A549 (cell line): Measurements from ENCODE around the gene MIEF1. TPM values are rescaled to one million over a fixed set of nuclear protein-coding genes. Genes with fewer than 3 reads are reported as not detected.

Source experiments
- ATAC-seq, 2 experiments: fragments of 200-7000 bp in 1 of 2; fragments of >200 bp in 1 of 2; cut with Nextera tagmentation in 1 of 2; cut with Tn5 transposase in 1 of 2; 3 replicates each; pipeline versions ENCODE4 v1.8.0 to v1.9.1; 2018 to 2020; ENCODE audit warnings: mild to moderate bottlenecking in 1 of 2, moderate library complexity in 1 of 2
- CTCF ChIA-PET: fragments of 300-600 bp; sonication (Branson Sonifier 250); formaldehyde crosslinking; extraction: SDS; loops from one replicate; lab custom pipeline; 2021; ENCODE audit warnings: antibody characterized with exemption, inconsistent platforms; lab: Yijun Ruan, JAX
- POLR2A ChIA-PET: fragments of 350-600 bp; formaldehyde crosslinking; extraction: SDS; loops from one replicate; lab custom pipeline; 2021; ENCODE audit warnings: antibody characterized with exemption, inconsistent platforms; lab: Yijun Ruan, JAX
- DNase-seq, 2 experiments: peaks; one replicate each; pipeline versions ENCODE4 v3.0.0 to v3.0.0-alpha.2; 2011 to 2016; ENCODE audit warnings: low read depth in 1 of 2, low spot score in 1 of 2
- FAIRE-seq: peaks from 2 replicates; lab custom pipeline; 2011; peaks lifted over from hg19 to GRCh38; lab: Jason Lieb, UNC
- H3K27ac ChIP-seq, 2 experiments: fragments of >200 bp; sonication (Bioruptor Twin); formaldehyde crosslinking; 3 replicates each; pipeline ENCODE4 v1.5.1; 2016 to 2017
- H3K4me1 ChIP-seq: fragments of >200 bp; sonication (Bioruptor Twin); formaldehyde crosslinking; 3 replicates; pipeline ENCODE4 v1.6.1; 2016
- H3K4me2 ChIP-seq: fragments of >200 bp; sonication (Bioruptor Twin); formaldehyde crosslinking; 3 replicates; pipeline ENCODE4 v1.6.1; 2016
- H3K4me3 ChIP-seq: fragments of >200 bp; sonication (Bioruptor Twin); formaldehyde crosslinking; 3 replicates; pipeline ENCODE4 v1.5.1; 2016
- H3K9me3 ChIP-seq: fragments of >200 bp; sonication (Bioruptor Twin); formaldehyde crosslinking; 3 replicates; pipeline ENCODE4 v1.6.1; 2016
- BCL3 ChIP-seq: fragments of >200 bp; sonication (Bioruptor Twin); formaldehyde crosslinking; IDR thresholded peaks from 3 replicates; pipeline ENCODE4 v1.6.1; 2016
- CTCF ChIP-seq: fragments of >200 bp; sonication (Bioruptor Twin); formaldehyde crosslinking; IDR thresholded peaks from 3 replicates; pipeline ENCODE4 v1.5.1; 2016
- E2F6 ChIP-seq: IDR thresholded peaks from 2 replicates; pipeline ENCODE4 v1.6.1; 2012; ENCODE audit warnings: low read depth, borderline replicate concordance
- ELK1 ChIP-seq: fragments of 150-350 bp; IDR thresholded peaks from 2 replicates; pipeline ENCODE4 v1.6.1; 2014; ENCODE audit warnings: low read depth, mild to moderate bottlenecking, low read length
- FOSL2 ChIP-seq, 2 experiments: fragments of 450-650 bp in 1 of 2; fragments of >200 bp in 1 of 2; sonication (Bioruptor Twin) in 1 of 2; formaldehyde crosslinking; IDR thresholded peaks; 2 replicates each; pipeline versions ENCODE4 v1.5.0 to v1.6.1; 2016 to 2020; ENCODE audit warnings: mild to moderate bottlenecking in 1 of 2, moderate library complexity in 1 of 2
- FOXS1 ChIP-seq: fragments of 250-450 bp; sonication (Bioruptor Pico); IDR thresholded peaks from 2 replicates; pipeline ENCODE4 v1.5.0; 2020; ENCODE audit warnings: mild to moderate bottlenecking, moderate library complexity
- HDAC2 ChIP-seq: fragments of 200-600 bp; sonication (generic); IDR thresholded peaks from 2 replicates; pipeline ENCODE4 v1.6.1; 2016
- HOXB5 ChIP-seq: fragments of 250-450 bp; sonication (Bioruptor Pico); IDR thresholded peaks from 2 replicates; pipeline ENCODE4 v1.5.0; 2020; ENCODE audit warnings: mild to moderate bottlenecking, moderate library complexity
- KDM1A ChIP-seq: fragments of 200-600 bp; sonication (generic); IDR thresholded peaks from 2 replicates; pipeline ENCODE4 v1.6.1; 2016; ENCODE audit warnings: low read depth, mild to moderate bottlenecking
- MAFK ChIP-seq: fragments of 450-650 bp; IDR thresholded peaks from 2 replicates; pipeline ENCODE4 v1.6.1; 2014; ENCODE audit not compliant: partially characterized antibody
- MYC ChIP-seq: IDR thresholded peaks from 2 replicates; pipeline ENCODE4 v1.6.1; 2012; ENCODE audit warnings: mild to moderate bottlenecking, inconsistent platforms, low read length, improper control_type of control experiment, borderline replicate concordance
- NPAS2 ChIP-seq: fragments of 250-450 bp; sonication (Bioruptor Pico); IDR thresholded peaks from 2 replicates; pipeline ENCODE4 v1.8.0; 2022; ENCODE audit warnings: mild to moderate bottlenecking, moderate library complexity, borderline replicate concordance
- PHF8 ChIP-seq: fragments of 200-600 bp; sonication (generic); IDR thresholded peaks from 2 replicates; pipeline ENCODE4 v1.6.1; 2016; ENCODE audit warnings: low read depth, mild to moderate bottlenecking, antibody characterized with exemption, moderate library complexity, borderline replicate concordance
- POLR2A ChIP-seq: IDR thresholded peaks from 2 replicates; pipeline ENCODE4 v1.6.1; 2012; ENCODE audit warnings: mild to moderate bottlenecking, low read length
- RARB ChIP-seq: fragments of 250-450 bp; sonication (Bioruptor Pico); IDR thresholded peaks from 2 replicates; pipeline ENCODE4 v1.8.0; 2021; ENCODE audit warnings: mild to moderate bottlenecking, moderate library complexity
- RCOR1 ChIP-seq: fragments of 150-350 bp; IDR thresholded peaks from 2 replicates; pipeline ENCODE4 v1.6.1; 2014; ENCODE audit warnings: antibody characterized with exemption, low read length, low read depth
- SREBF2 ChIP-seq: fragments of 450-650 bp; IDR thresholded peaks from 2 replicates; pipeline ENCODE4 v1.6.1; 2014; ENCODE audit warnings: mild to moderate bottlenecking, moderate library complexity
- TFCP2L1 ChIP-seq: fragments of 250-450 bp; sonication (Bioruptor Pico); IDR thresholded peaks from 2 replicates; pipeline ENCODE4 v1.5.0; 2021; ENCODE audit warnings: mild to moderate bottlenecking
- TP53 ChIP-seq: fragments of 250-450 bp; sonication (Bioruptor Pico); IDR thresholded peaks from 2 replicates; pipeline ENCODE4 v1.5.0; 2021; ENCODE audit warnings: mild to moderate bottlenecking, moderate library complexity
- USF2 ChIP-seq: fragments of 450-650 bp; IDR thresholded peaks from 2 replicates; pipeline ENCODE4 v1.6.1; 2014; ENCODE audit warnings: antibody characterized with exemption
- ZC3H11A ChIP-seq: fragments of 450-650 bp; IDR thresholded peaks from 2 replicates; pipeline ENCODE4 v1.6.1; 2014; ENCODE audit warnings: antibody characterized with exemption, mild to moderate bottlenecking
- ZFP36 ChIP-seq: fragments of 450-650 bp; IDR thresholded peaks from 2 replicates; pipeline ENCODE4 v1.6.1; 2014; ENCODE audit warnings: borderline replicate concordance; ENCODE audit not compliant: partially characterized antibody
- WGBS: methylation state at CpG from one replicate; pipeline ENCODE4 v1.1.6; 2017; ENCODE audit errors: missing lambda C conversion rate; 5-methylcytosine and 5-hydroxymethylcytosine counted together
- polyA plus RNA-seq, 4 experiments: library from polyadenylated mRNA; depleted of rRNA in 3 of 4; stranded (reverse); fragments of >200 nt; fragmentation: RNase III in 1 of 4; extraction: RNeasy Plus Mini Kit Qiagen cat#74134 plus additional on column Dnase treatment in 1 of 4; gene quantifications; 2 replicates in 3 of 4; 3 replicates in 1 of 4; pipeline ENCODE4 v1.2.3, GENCODE V29; 2011 to 2017

The MIEF1 gene
- polyA plus RNA-seq, 2 of the 4 experiments (the other 2 are of a cell fraction) = 18.8 to 20.5 TPM

GRCh38 chr22:39535357-39535725 lies 33.3 kb downstream of the MIEF1 start:
- Histone ChIP-seq H3K4me3 (no peak overlapping the region), H3K9me3 (no peaks in the 10 kb centered on the region), H3K27ac (no peak overlapping the region), H3K4me1 (peaks cover 19% of the 10 kb centered on the region), H3K4me2 (peak overlapping the region; percentile 80; the same call in 1 of the 3 replicates)
- WGBS = 32% methylated on average over 7 of the region's 13 CpGs
- DNase-seq (no peak), ATAC-seq (no peak), FAIRE-seq (no peak)
- ChIA-PET POLR2A (interaction anchor here (1.3 kb wide), 1 partner anchor 509 kb away, joined by 8 read pairs; no protein-coding TSS in a partner anchor), CTCF (interaction anchor here (0.7 to 37.2 kb wide), 40 partner anchors 9 to 813 kb away, joined by 3 to 899 read pairs (median 4); partner anchors contain the start of gene ATF4)
- TF ChIP-seq SREBF2 (no peak), HOXB5 (no peak), PHF8 (no peak)

GRCh38 chr22:39535831-39536449 lies 33.9 kb downstream of the MIEF1 start:
- ChIA-PET POLR2A (no interaction called here), CTCF (interaction anchor here (1.1 to 37.2 kb wide), 13 partner anchors 8 to 812 kb away, joined by 3 to 899 read pairs (median 7); no protein-coding TSS in a partner anchor)
- no peak overlapping the region for H3K27ac ChIP-seq
- H3K4me1 ChIP-seq = peaks cover 16% of the 10 kb centered on the region
- no peak overlapping the region for H3K4me3 ChIP-seq
- no peak for DNase-seq
- no peak overlapping the region for H3K4me2 ChIP-seq
- peak; percentile 27 for TF ChIP-seq ZFP36
- TF ChIP-seq ZC3H11A = no peak
- WGBS = 52% methylated on average over 9 of the region's 15 CpGs
- no peak for ATAC-seq
- no peak for FAIRE-seq
- H3K9me3 ChIP-seq = no peaks in the 10 kb centered on the region

GRCh38 chr22:39536711-39537110 lies 34.6 kb downstream of the MIEF1 start:
- POLR2A ChIA-PET = no interaction called here

More at GRCh38 chr22:39536711-39537110, 34.6 kb downstream of the MIEF1 start:
- H3K4me2 ChIP-seq = no peak overlapping the region
- FAIRE-seq = no peak
- TF ChIP-seq RCOR1 = no peak
- no peak for TF ChIP-seq RARB
- TF ChIP-seq NPAS2 (CRISPR knock-in tag) = no peak
- TF ChIP-seq CTCF = no peak
- TF ChIP-seq FOXS1 = no peak
- no peak for TF ChIP-seq E2F6
- no peak for TF ChIP-seq PHF8
- no peak for TF ChIP-seq MYC
- no peak for TF ChIP-seq TP53 (CRISPR knock-in tag)
- no peak for TF ChIP-seq HOXB5
- no peak for TF ChIP-seq POLR2A
- no peak for TF ChIP-seq BCL3
- TF ChIP-seq TFCP2L1 (CRISPR knock-in tag) = no peak
- TF ChIP-seq SREBF2 = no peak
- no peak for TF ChIP-seq HDAC2
- TF ChIP-seq FOSL2 (IDR thresholded peaks at IDR 0.05) = no peak
- TF ChIP-seq FOSL2 (CRISPR knock-in tag; IDR thresholded peaks at IDR 0.05) = no peak
- no peak for TF ChIP-seq USF2
- no peak for TF ChIP-seq MAFK
- TF ChIP-seq KDM1A = no peak
- TF ChIP-seq ELK1 = no peak
- TF ChIP-seq, all 56 proteins: peak for 0
- Histone ChIP-seq H3K27ac (no peak overlapping the region), H3K9me3 (no peaks in the 10 kb centered on the region), H3K4me3 (no peak overlapping the region), H3K4me1 (peaks cover 9% of the 10 kb centered on the region)
- no peak for DNase-seq
- CTCF ChIA-PET = interaction anchor here (1.5 to 37.2 kb wide), 3 partner anchors 8 to 491 kb away, joined by 8 to 899 read pairs (median 14); no protein-coding TSS in a partner anchor
- no peak for ATAC-seq
- 62% methylated on average over 4 of the region's 8 CpGs for WGBS
